HEK293 (cell line): ENCODE results near the gene ZNF579.

ENCODE experiments used
- BCL11A ChIP-seq: fragments of 450-650 bp; formaldehyde crosslinking; IDR thresholded peaks from 2 replicates; pipeline ENCODE4 v1.5.1; 2016; ENCODE audit warnings: low read depth, missing biosample characterization, missing genetic modification characterization
- KLF1 ChIP-seq: fragments of 450-650 bp; formaldehyde crosslinking; IDR thresholded peaks from 2 replicates; pipeline ENCODE4 v1.5.1; 2016; ENCODE audit warnings: missing biosample characterization, missing genetic modification characterization
- MYNN ChIP-seq: fragments of 450-650 bp; formaldehyde crosslinking; IDR thresholded peaks from 2 replicates; pipeline ENCODE4 v1.5.1; 2016; ENCODE audit warnings: missing biosample characterization, missing genetic modification characterization, borderline replicate concordance
- SP7 ChIP-seq: fragments of 450-650 bp; formaldehyde crosslinking; IDR thresholded peaks from 2 replicates; pipeline ENCODE4 v1.5.1; 2016; ENCODE audit warnings: missing biosample characterization, missing genetic modification characterization
- ZNF157 ChIP-seq: fragments of 450-650 bp; formaldehyde crosslinking; IDR thresholded peaks from 2 replicates; pipeline ENCODE4 v1.5.1; 2016; ENCODE audit warnings: missing biosample characterization, missing genetic modification characterization
- ZNF24 ChIP-seq: fragments of 450-650 bp; formaldehyde crosslinking; IDR thresholded peaks from 2 replicates; pipeline ENCODE4 v1.5.1; 2016; ENCODE audit warnings: missing biosample characterization, missing genetic modification characterization
- ZNF302 ChIP-seq: fragments of 450-650 bp; formaldehyde crosslinking; IDR thresholded peaks from 2 replicates; pipeline ENCODE4 v1.5.1; 2016; ENCODE audit warnings: missing biosample characterization, missing genetic modification characterization, low read depth
- ZNF335 ChIP-seq: fragments of 450-650 bp; formaldehyde crosslinking; conservative IDR thresholded peaks from 2 replicates; pipeline ENCODE4 v1.5.1; 2016; ENCODE audit warnings: missing biosample characterization, missing genetic modification characterization
- ZNF510 ChIP-seq: fragments of 450-650 bp; formaldehyde crosslinking; IDR thresholded peaks from 2 replicates; pipeline ENCODE4 v1.5.1; 2018; ENCODE audit warnings: mild to moderate bottlenecking, missing genetic modification characterization, missing biosample characterization; ENCODE audit not compliant: insufficient replicate concordance
- TF ChIP-seq, protein P1 (sequence below): fragments of 450-650 bp; formaldehyde crosslinking; IDR thresholded peaks from 2 replicates; pipeline ENCODE4 v1.5.1; 2016; ENCODE audit warnings: missing biosample characterization, missing genetic modification characterization

GRCh38 chr19:55559684-55560083, 21.0 kb downstream of the ZNF579 start:
- TF ChIP-seq MYNN (tag by site-specific recombination) (no peak), SP7 (tag by site-specific recombination) (no peak), ZNF335 (tag by site-specific recombination) (no peak), ZNF157 (no peak), BCL11A (tag by site-specific recombination) (no peak), ZNF302 (tag by site-specific recombination) (no peak), KLF1 (tag by site-specific recombination) (no peak), ZNF510 (tag by site-specific recombination) (no peak), ZNF24 (tag by site-specific recombination) (no peak)
- TF ChIP-seq, protein P1, sequence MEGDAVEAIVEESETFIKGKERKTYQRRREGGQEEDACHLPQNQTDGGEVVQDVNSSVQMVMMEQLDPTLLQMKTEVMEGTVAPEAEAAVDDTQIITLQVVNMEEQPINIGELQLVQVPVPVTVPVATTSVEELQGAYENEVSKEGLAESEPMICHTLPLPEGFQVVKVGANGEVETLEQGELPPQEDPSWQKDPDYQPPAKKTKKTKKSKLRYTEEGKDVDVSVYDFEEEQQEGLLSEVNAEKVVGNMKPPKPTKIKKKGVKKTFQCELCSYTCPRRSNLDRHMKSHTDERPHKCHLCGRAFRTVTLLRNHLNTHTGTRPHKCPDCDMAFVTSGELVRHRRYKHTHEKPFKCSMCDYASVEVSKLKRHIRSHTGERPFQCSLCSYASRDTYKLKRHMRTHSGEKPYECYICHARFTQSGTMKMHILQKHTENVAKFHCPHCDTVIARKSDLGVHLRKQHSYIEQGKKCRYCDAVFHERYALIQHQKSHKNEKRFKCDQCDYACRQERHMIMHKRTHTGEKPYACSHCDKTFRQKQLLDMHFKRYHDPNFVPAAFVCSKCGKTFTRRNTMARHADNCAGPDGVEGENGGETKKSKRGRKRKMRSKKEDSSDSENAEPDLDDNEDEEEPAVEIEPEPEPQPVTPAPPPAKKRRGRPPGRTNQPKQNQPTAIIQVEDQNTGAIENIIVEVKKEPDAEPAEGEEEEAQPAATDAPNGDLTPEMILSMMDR (tag by site-specific recombination) = no peak
